ENCODE results near the gene LMO2. TPM values are rescaled to one million over a fixed set of nuclear protein-coding genes. Genes with fewer than 3 reads are reported as not detected.
"Not testable (repeated sequence)": the region's sequence is repeated elsewhere in the genome, so short reads cannot be mapped to it uniquely, and the experiment has no call there.

LMO2 gene
- total RNA-seq, 2 donors from 2014 or later, result 15.4 to 15.8 TPM

- DNase-seq (no peak), ATAC-seq (peak; percentile 3 to 13)
- intact Hi-C loops (cut with DNase I), result no loop called here
Measured at GRCh38 chr11:33868647-33869461, 23.0 kb downstream of the LMO2 start.

GRCh38 chr11:33867996-33868646 is 23.8 kb downstream of the LMO2 start:
- ATAC-seq, result no peak
- intact Hi-C loops (cut with DNase I), result no loop called here

GRCh38 chr11:33867561-33867960 is 24.3 kb downstream of the LMO2 start:
- intact Hi-C loops (cut with DNase I), result no loop called here
- ATAC-seq (no peak), DNase-seq (no peak)

More at GRCh38 chr11:33867996-33868646, 23.8 kb downstream of the LMO2 start:
- DNase-seq, result no peak

- intact Hi-C loops (cut with DNase I), result no loop called here
- ATAC-seq (no peak), DNase-seq (no peak)
Measured at GRCh38 chr11:33866936-33867335, 24.9 kb downstream of the LMO2 start.

GRCh38 chr11:33864479-33864878 is 27.4 kb downstream of the LMO2 start:
- intact Hi-C loops (cut with DNase I), result no loop called here
- ATAC-seq (no peak), DNase-seq (no peak)

GRCh38 chr11:33863418-33864172 is 28.3 kb downstream of the LMO2 start:
- intact Hi-C loops (cut with DNase I), result no loop called here
- no peak for ATAC-seq
- no peak for DNase-seq

GRCh38 chr11:33861941-33862589 is 29.8 kb downstream of the LMO2 start:
- intact Hi-C loops (cut with DNase I), result no loop called here
- DNase-seq (no peak), ATAC-seq (no peak)

GRCh38 chr11:33861386-33861785 is 30.5 kb downstream of the LMO2 start:
- intact Hi-C loops (cut with DNase I), result no loop called here
- no peak for DNase-seq
- no peak for ATAC-seq

- DNase-seq (no peak), ATAC-seq (no peak)
- intact Hi-C loops (cut with DNase I), result no loop called here
Measured at GRCh38 chr11:33860926-33861325, 30.9 kb downstream of the LMO2 start.

GRCh38 chr11:33859306-33859705 is 32.6 kb downstream of the LMO2 start:
- no peak for ATAC-seq
- intact Hi-C loops (cut with DNase I), result loop anchor here (5.0 kb wide), 2 partner anchors 113 to 128 kb away; no protein-coding TSS in a partner anchor
- no peak for DNase-seq

GRCh38 chr11:33857933-33858371 is 33.9 kb downstream of the LMO2 start:
- intact Hi-C loops (cut with DNase I), result loop anchor here (2.0 to 5.0 kb wide), 3 partner anchors 111 to 129 kb away; no protein-coding TSS in a partner anchor
- ATAC-seq (peak; percentile 85 to 93), DNase-seq (peak; percentile 82)

GRCh38 chr11:33855500-33855899 is 36.4 kb downstream of the LMO2 start:
- ATAC-seq (no peak), DNase-seq (no peak)
- intact Hi-C loops (cut with DNase I), result loop anchor here (5.0 kb wide), 2 partner anchors 117 to 132 kb away; no protein-coding TSS in a partner anchor

GRCh38 chr11:33848717-33849390 is 43.0 kb downstream of the LMO2 start:
- intact Hi-C loops (cut with DNase I), result no loop called here
- no peak for DNase-seq
- no peak for ATAC-seq

GRCh38 chr11:33847251-33847650 is 44.6 kb downstream of the LMO2 start:
- intact Hi-C loops (cut with DNase I), result no loop called here
- ATAC-seq, result no peak
- no peak for DNase-seq

- ATAC-seq, result no peak
- intact Hi-C loops (cut with DNase I), result no loop called here
- DNase-seq, result no peak
Measured at GRCh38 chr11:33844236-33844635, 47.6 kb downstream of the LMO2 start.

GRCh38 chr11:33843018-33843417 is 48.9 kb downstream of the LMO2 start:
- no peak for ATAC-seq
- intact Hi-C loops (cut with DNase I), result no loop called here
- no peak for DNase-seq

- ATAC-seq, result no peak
- intact Hi-C loops (cut with DNase I), result no loop called here
- DNase-seq, result no peak
Measured at GRCh38 chr11:33842236-33842915, 49.5 kb downstream of the LMO2 start.

- ATAC-seq; intact Hi-C loops (cut with DNase I); DNase-seq: not testable (repeated sequence)
Measured at GRCh38 chr11:33838234-33838633, 53.6 kb downstream of the LMO2 start.

Data from left cardiac atrium (tissue), 4 donors.